Astrocyte (in vitro differentiated cells and primary cell): ENCODE measurements around the gene FCHO2. TPM values are rescaled to one million over a fixed set of nuclear protein-coding genes. Genes with fewer than 3 reads are reported as not detected.

Source experiments
- DNase-seq: peaks from one replicate; pipeline ENCODE4 v3.0.0-alpha.2; 2010; ENCODE audit warnings: low read depth
- FAIRE-seq: peaks from 2 replicates; lab custom pipeline; 2011; peaks lifted over from hg19 to GRCh38; lab: Jason Lieb, UNC
- H2AFZ ChIP-seq: 2 replicates; pipeline ENCODE4 v1.6.0; 2012; ENCODE audit warnings: low read depth, low read length, inconsistent platforms
- H3K27ac ChIP-seq: 2 replicates; pipeline ENCODE4 v1.5.1; 2011; ENCODE audit warnings: low read depth, low read length, inconsistent platforms
- H3K27me3 ChIP-seq: 2 replicates; pipeline ENCODE4 v1.6.0; 2011; ENCODE audit warnings: low read length, inconsistent platforms; ENCODE audit not compliant: insufficient read depth
- H3K36me3 ChIP-seq: 2 replicates; pipeline ENCODE4 v1.5.1; 2011; ENCODE audit warnings: low read length, inconsistent platforms; ENCODE audit not compliant: insufficient read depth
- H3K4me1 ChIP-seq: 2 replicates; pipeline ENCODE4 v1.5.1; 2011; ENCODE audit warnings: low read length, inconsistent platforms; ENCODE audit not compliant: insufficient read depth
- H3K4me2 ChIP-seq: 2 replicates; pipeline ENCODE4 v1.6.0; 2012; ENCODE audit warnings: low read length, inconsistent platforms
- H3K4me3 ChIP-seq: 2 replicates; pipeline ENCODE4 v1.5.1; 2011; ENCODE audit warnings: low read depth, mild to moderate bottlenecking, low read length, inconsistent platforms; ENCODE audit not compliant: insufficient read depth
- H3K79me2 ChIP-seq: 2 replicates; pipeline ENCODE4 v1.6.0; 2012; ENCODE audit warnings: mild to moderate bottlenecking, low read length, inconsistent platforms; ENCODE audit not compliant: insufficient read depth
- H3K9ac ChIP-seq: 2 replicates; pipeline ENCODE4 v1.6.0; 2012; ENCODE audit warnings: mild to moderate bottlenecking, low read length, inconsistent platforms
- H3K9me3 ChIP-seq: 2 replicates; pipeline ENCODE4 v1.5.1; 2012; ENCODE audit warnings: low read depth, mild to moderate bottlenecking, low read length, inconsistent platforms; ENCODE audit not compliant: insufficient read depth
- H4K20me1 ChIP-seq: 2 replicates; pipeline ENCODE4 v1.6.0; 2012; ENCODE audit warnings: low read length, inconsistent platforms; ENCODE audit not compliant: insufficient read depth
- H3K27ac Mint-ChIP-seq: one replicate; pipeline ENCODE4 v1.8.0; 2021; ENCODE audit warnings: mild to moderate bottlenecking, mixed read lengths; ENCODE audit not compliant: unreplicated experiment
- H3K27me3 Mint-ChIP-seq: one replicate; pipeline ENCODE4 v1.8.0; 2021; ENCODE audit warnings: low read depth, mixed read lengths; ENCODE audit not compliant: unreplicated experiment
- H3K36me3 Mint-ChIP-seq: one replicate; pipeline ENCODE4 v1.8.0; 2021; ENCODE audit warnings: low read depth, mixed read lengths; ENCODE audit not compliant: unreplicated experiment
- H3K4me1 Mint-ChIP-seq: one replicate; pipeline ENCODE4 v1.8.0; 2021; ENCODE audit warnings: low read depth, mixed read lengths; ENCODE audit not compliant: unreplicated experiment
- H3K4me3 Mint-ChIP-seq: one replicate; pipeline ENCODE4 v1.8.0; 2021; ENCODE audit warnings: mild to moderate bottlenecking, moderate library complexity, mixed read lengths; ENCODE audit not compliant: unreplicated experiment
- H3K9me3 Mint-ChIP-seq: one replicate; pipeline ENCODE4 v1.8.0; 2021; ENCODE audit warnings: mild to moderate bottlenecking, mixed read lengths; ENCODE audit not compliant: unreplicated experiment
- EZH2 ChIP-seq: IDR thresholded peaks from 2 replicates; pipeline ENCODE4 v1.6.1; 2012; ENCODE audit warnings: mild to moderate bottlenecking, low read length, inconsistent platforms; ENCODE audit not compliant: insufficient read depth
- total RNA-seq: library from RNA; stranded (reverse); gene quantifications from 2 replicates; pipeline ENCODE4 v1.2.1, GENCODE V29; 2021
- TF ChIP-seq, protein P1 (sequence below): IDR thresholded peaks from 2 replicates; pipeline ENCODE4 v1.5.1; 2011; ENCODE audit warnings: low read depth, mild to moderate bottlenecking, inconsistent platforms, low read length, moderate library complexity; ENCODE audit not compliant: insufficient read depth

FCHO2 gene
- total RNA-seq, 1 donor from 2014 or later, result 20.7 TPM

DNA sequence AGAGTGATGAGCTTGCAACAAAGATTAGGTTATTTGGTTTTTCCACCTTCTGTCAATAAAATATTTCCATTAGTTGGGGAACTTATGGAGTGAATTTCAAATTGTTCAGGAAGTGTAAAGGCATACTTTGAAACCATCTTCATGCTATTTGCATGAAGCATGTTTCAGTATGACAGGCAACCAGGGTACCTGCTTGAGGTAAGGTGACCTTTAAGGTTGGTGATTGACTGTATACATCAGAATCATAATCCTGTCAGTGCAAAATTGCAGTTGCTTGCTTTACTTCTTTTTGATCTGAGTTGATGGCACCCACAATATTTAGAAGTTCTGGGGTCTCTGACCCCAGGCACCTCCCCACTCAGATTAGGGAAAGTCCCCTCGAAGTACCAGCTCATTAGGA, 138.6 kb downstream of the FCHO2 start:
- H3K4me2 ChIP-seq, result peak overlapping the region; percentile 57
- no peak overlapping the region for H3K4me3 Mint-ChIP-seq
- H4K20me1 ChIP-seq, result no peaks in the 10 kb centered on the region
- H3K27ac ChIP-seq, result no peak overlapping the region
- H3K9ac ChIP-seq, result no peak overlapping the region
- H3K27ac Mint-ChIP-seq, result no peak overlapping the region
- H3K9me3 Mint-ChIP-seq, result peaks cover 14% of the 10 kb centered on the region
- no peaks in the 10 kb centered on the region for H3K27me3 Mint-ChIP-seq
- H3K4me1 Mint-ChIP-seq, result peaks cover 14% of the 10 kb centered on the region
- peaks cover 7% of the 10 kb centered on the region for H3K36me3 ChIP-seq
- no peak for TF ChIP-seq EZH2
- TF ChIP-seq, protein P1, sequence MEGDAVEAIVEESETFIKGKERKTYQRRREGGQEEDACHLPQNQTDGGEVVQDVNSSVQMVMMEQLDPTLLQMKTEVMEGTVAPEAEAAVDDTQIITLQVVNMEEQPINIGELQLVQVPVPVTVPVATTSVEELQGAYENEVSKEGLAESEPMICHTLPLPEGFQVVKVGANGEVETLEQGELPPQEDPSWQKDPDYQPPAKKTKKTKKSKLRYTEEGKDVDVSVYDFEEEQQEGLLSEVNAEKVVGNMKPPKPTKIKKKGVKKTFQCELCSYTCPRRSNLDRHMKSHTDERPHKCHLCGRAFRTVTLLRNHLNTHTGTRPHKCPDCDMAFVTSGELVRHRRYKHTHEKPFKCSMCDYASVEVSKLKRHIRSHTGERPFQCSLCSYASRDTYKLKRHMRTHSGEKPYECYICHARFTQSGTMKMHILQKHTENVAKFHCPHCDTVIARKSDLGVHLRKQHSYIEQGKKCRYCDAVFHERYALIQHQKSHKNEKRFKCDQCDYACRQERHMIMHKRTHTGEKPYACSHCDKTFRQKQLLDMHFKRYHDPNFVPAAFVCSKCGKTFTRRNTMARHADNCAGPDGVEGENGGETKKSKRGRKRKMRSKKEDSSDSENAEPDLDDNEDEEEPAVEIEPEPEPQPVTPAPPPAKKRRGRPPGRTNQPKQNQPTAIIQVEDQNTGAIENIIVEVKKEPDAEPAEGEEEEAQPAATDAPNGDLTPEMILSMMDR, result no peak
- peaks cover 11% of the 10 kb centered on the region for H3K36me3 Mint-ChIP-seq
- H2AFZ ChIP-seq, result no peak overlapping the region
- DNase-seq, result no peak
- peaks cover 8% of the 10 kb centered on the region for H3K4me1 ChIP-seq
- H3K27me3 ChIP-seq, result no peaks in the 10 kb centered on the region
- no peak overlapping the region for H3K4me3 ChIP-seq
- no peaks in the 10 kb centered on the region for H3K79me2 ChIP-seq
- peak; percentile 87 for FAIRE-seq
- H3K9me3 ChIP-seq, result no peaks in the 10 kb centered on the region

DNA sequence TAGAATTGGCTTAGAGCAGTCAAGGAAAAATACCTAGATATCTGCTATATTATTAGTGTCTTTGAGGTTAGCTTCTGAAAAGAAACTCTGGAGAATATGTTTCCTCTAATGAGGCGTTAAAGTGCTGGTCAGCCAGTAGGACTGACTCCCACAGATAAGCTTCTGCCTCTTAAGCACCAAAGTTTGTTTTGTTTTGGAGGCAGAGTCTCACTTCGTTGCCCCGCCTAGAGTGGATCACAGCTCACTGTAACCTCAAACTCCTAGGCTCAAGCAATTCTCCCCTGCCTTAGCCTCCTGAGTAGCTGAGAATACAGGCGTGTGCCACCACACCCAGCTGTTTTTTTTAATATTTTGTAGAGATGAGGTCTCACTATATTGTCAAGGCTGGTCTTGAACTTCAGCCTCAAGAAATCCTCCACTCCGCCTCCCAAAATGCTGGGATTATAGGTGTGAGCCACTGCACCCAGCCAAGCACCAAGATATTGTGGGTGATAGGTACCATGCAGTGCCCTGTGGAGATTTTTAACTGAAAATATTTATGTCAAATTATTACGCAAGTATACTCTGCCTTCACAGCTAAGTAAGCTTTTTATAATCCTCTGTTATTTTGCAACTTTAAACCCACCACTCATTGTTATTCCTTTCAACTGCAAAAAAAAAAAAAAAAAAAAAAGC, 139.9 kb downstream of the FCHO2 start:
- no peak overlapping the region for H3K27ac ChIP-seq
- TF ChIP-seq, protein P1, result no peak
- TF ChIP-seq EZH2, result no peak
- no peak overlapping the region for H3K4me2 ChIP-seq
- H3K9me3 ChIP-seq, result no peaks in the 10 kb centered on the region
- no peak overlapping the region for H3K9ac ChIP-seq
- H3K36me3 ChIP-seq, result peaks cover 7% of the 10 kb centered on the region
- DNase-seq (peak; percentile 18), FAIRE-seq (no peak)
- H3K4me3 ChIP-seq, result no peak overlapping the region
- H3K4me1 ChIP-seq, result peaks cover 8% of the 10 kb centered on the region
- H3K27me3 Mint-ChIP-seq, result no peaks in the 10 kb centered on the region
- H4K20me1 ChIP-seq, result no peaks in the 10 kb centered on the region
- H3K27me3 ChIP-seq, result no peaks in the 10 kb centered on the region
- H3K27ac Mint-ChIP-seq, result no peak overlapping the region
- peaks cover 11% of the 10 kb centered on the region for H3K36me3 Mint-ChIP-seq
- H3K4me3 Mint-ChIP-seq, result no peak overlapping the region
- peaks cover 14% of the 10 kb centered on the region for H3K4me1 Mint-ChIP-seq
- H2AFZ ChIP-seq, result no peak overlapping the region
- H3K79me2 ChIP-seq, result no peaks in the 10 kb centered on the region
- peaks cover 14% of the 10 kb centered on the region for H3K9me3 Mint-ChIP-seq

DNA sequence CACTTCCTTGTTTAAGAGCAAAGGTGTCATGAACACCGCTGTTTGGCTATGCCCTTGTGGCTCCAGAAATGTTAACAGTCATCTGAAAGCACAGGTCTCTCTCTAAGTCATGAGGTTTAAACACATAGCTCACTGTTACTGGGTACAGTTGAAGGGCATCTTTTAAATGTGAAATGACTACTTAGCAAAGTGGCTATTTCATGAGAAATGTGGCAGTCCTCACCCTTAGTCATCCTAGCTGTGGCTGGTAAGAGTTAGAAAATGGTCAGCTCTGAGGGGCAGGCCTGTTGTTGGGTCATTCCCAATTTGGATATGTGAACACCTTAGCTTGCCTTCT, 140.4 kb downstream of the FCHO2 start:
- Mint-ChIP-seq H3K27me3 (no peaks in the 10 kb centered on the region), H3K27ac (no peak overlapping the region), H3K4me1 (peaks cover 14% of the 10 kb centered on the region), H3K9me3 (peaks cover 14% of the 10 kb centered on the region), H3K36me3 (peaks cover 11% of the 10 kb centered on the region), H3K4me3 (no peak overlapping the region)
- no peak overlapping the region for H3K9ac ChIP-seq
- no peaks in the 10 kb centered on the region for H3K27me3 ChIP-seq
- TF ChIP-seq EZH2, result no peak
- TF ChIP-seq, protein P1, result no peak
- no peak overlapping the region for H2AFZ ChIP-seq
- no peak overlapping the region for H3K4me3 ChIP-seq
- no peak for FAIRE-seq
- DNase-seq, result no peak
- H3K4me1 ChIP-seq, result peaks cover 8% of the 10 kb centered on the region
- H3K27ac ChIP-seq, result no peak overlapping the region
- no peaks in the 10 kb centered on the region for H4K20me1 ChIP-seq
- H3K79me2 ChIP-seq, result no peaks in the 10 kb centered on the region
- peaks cover 7% of the 10 kb centered on the region for H3K36me3 ChIP-seq
- H3K4me2 ChIP-seq, result no peak overlapping the region
- no peaks in the 10 kb centered on the region for H3K9me3 ChIP-seq
